Liver (tissue), 3 donors: ENCODE data around the gene URI1.

ENCODE experiments used
- ATF3 ChIP-seq: IDR thresholded peaks from 2 replicates; pipeline ENCODE4 v1.6.1; 2016; ENCODE audit warnings: antibody characterized with exemption
- CTCF ChIP-seq: fragments of 150-350 bp; IDR thresholded peaks from 2 replicates; pipeline ENCODE4 v1.5.1; 2017; ENCODE audit warnings: improper control_type of control experiment, low read depth, low read length; ENCODE audit not compliant: missing input control
- EGR1 ChIP-seq, 2 donors: IDR thresholded peaks; 2 replicates each; pipeline ENCODE4 v1.6.1; 2016 to 2018; ENCODE audit warnings: antibody characterized with exemption in 2 of 2, low read depth in 2 of 2
- FOXA1 ChIP-seq: IDR thresholded peaks from 2 replicates; pipeline ENCODE4 v1.6.1; 2016; ENCODE audit warnings: antibody characterized with exemption
- JUND ChIP-seq, 2 donors: IDR thresholded peaks; 2 replicates each; pipeline ENCODE4 v1.6.1; 2016; ENCODE audit warnings: antibody characterized with exemption in 2 of 2
- MAX ChIP-seq: IDR thresholded peaks from 2 replicates; pipeline ENCODE4 v1.6.1; 2016; ENCODE audit warnings: antibody characterized with exemption
- NR2F2 ChIP-seq: IDR thresholded peaks from 2 replicates; pipeline ENCODE4 v1.6.1; 2016; ENCODE audit warnings: antibody characterized with exemption
- RAD21 ChIP-seq, 2 donors: IDR thresholded peaks; 2 replicates each; pipeline ENCODE4 v1.6.1; 2016; ENCODE audit warnings: antibody characterized with exemption in 2 of 2, mild to moderate bottlenecking in 2 of 2
- REST ChIP-seq: IDR thresholded peaks from 2 replicates; pipeline ENCODE4 v1.6.1; 2016; ENCODE audit warnings: antibody characterized with exemption, mild to moderate bottlenecking
- SP1 ChIP-seq: IDR thresholded peaks from 2 replicates; pipeline ENCODE4 v1.6.1; 2018; ENCODE audit warnings: antibody characterized with exemption, mild to moderate bottlenecking
- TAF1 ChIP-seq: conservative IDR thresholded peaks from 2 replicates; pipeline ENCODE4 v1.6.1; 2016; ENCODE audit warnings: antibody characterized with exemption, mild to moderate bottlenecking
- YY1 ChIP-seq: IDR thresholded peaks from 2 replicates; pipeline ENCODE4 v1.6.1; 2016; ENCODE audit warnings: antibody characterized with exemption, mild to moderate bottlenecking
- ZBTB33 ChIP-seq: IDR thresholded peaks from 2 replicates; pipeline ENCODE4 v1.6.1; 2016; ENCODE audit warnings: antibody characterized with exemption
- donor health status: healthy.
- donor health status: healthy.

GRCh38 chr19:30022659-30023058, 80.6 kb downstream of the URI1 start:
- no peak for TF ChIP-seq SP1
- TF ChIP-seq CTCF, result no peak
- TF ChIP-seq NR2F2, result no peak
- no peak for TF ChIP-seq MAX
- no peak for TF ChIP-seq RAD21 (IDR thresholded peaks at IDR 0.05)
- no peak for TF ChIP-seq ATF3
- no peak for TF ChIP-seq TAF1
- TF ChIP-seq YY1, result no peak
- no peak for TF ChIP-seq FOXA1
- no peak for TF ChIP-seq REST
- TF ChIP-seq JUND (IDR thresholded peaks at IDR 0.05), result no peak
- no peak for TF ChIP-seq EGR1 (IDR thresholded peaks at IDR 0.05; ENCODE audit: low read depth in 2 of 2)
- TF ChIP-seq ZBTB33, result no peak
